ENCODE measurements around the gene TAOK2.
A peak's percentile ranks its signal among the peaks of the same experiment; 100 is the strongest.
"Not testable (repeated sequence)": the region's sequence is repeated elsewhere in the genome, so short reads cannot be mapped to it uniquely, and the experiment has no call there.

Gene TAOK2

GRCh38 chr16:30003670-30004423 lies 30.2 kb downstream of the TAOK2 start:
- no peak for DNase-seq (ENCODE audit: low read depth in 2 of 3, low spot score in 1 of 3)

GRCh38 chr16:30004424-30004776 lies 30.7 kb downstream of the TAOK2 start:
- DNase-seq (ENCODE audit: low read depth in 2 of 3, low spot score in 1 of 3), result no peak

- DNase-seq (ENCODE audit: low read depth in 2 of 3, low spot score in 1 of 3), result no peak
Measured at GRCh38 chr16:30004811-30005242, 31.2 kb downstream of the TAOK2 start.

GRCh38 chr16:30005341-30006094 lies 31.9 kb downstream of the TAOK2 start:
- DNase-seq (ENCODE audit: low read depth in 2 of 3, low spot score in 1 of 3), result no peak

- no peak for DNase-seq (ENCODE audit: low read depth in 2 of 3, low spot score in 1 of 3)
Measured at GRCh38 chr16:30006095-30006473, 32.4 kb downstream of the TAOK2 start.

- no peak for DNase-seq (ENCODE audit: low read depth in 2 of 3, low spot score in 1 of 3)
Measured at GRCh38 chr16:30006659-30007377, 33.1 kb downstream of the TAOK2 start.

- DNase-seq (ENCODE audit: low read depth in 2 of 3, low spot score in 1 of 3), result no peak
Measured at GRCh38 chr16:30007378-30007895, 33.8 kb downstream of the TAOK2 start.

- no peak for DNase-seq (ENCODE audit: low read depth in 2 of 3, low spot score in 1 of 3)
Measured at GRCh38 chr16:30009085-30009862, 35.6 kb downstream of the TAOK2 start.

- DNase-seq (ENCODE audit: low read depth in 2 of 3, low spot score in 1 of 3), result no peak
Measured at GRCh38 chr16:30009990-30010843, 36.5 kb downstream of the TAOK2 start.

GRCh38 chr16:30010844-30011713 lies 37.4 kb downstream of the TAOK2 start, which contains the start of gene DOC2A:
Gene DOC2A, minus strand, starts transcription at chr16:30011027. Its CDS starts 805 bp downstream, at chr16:30010222.
- peak in 1 of 3 donors; percentile 37 for DNase-seq (ENCODE audit: low read depth in 2 of 3, low spot score in 1 of 3)

GRCh38 chr16:30011714-30012504 lies 38.2 kb downstream of the TAOK2 start:
- no peak for DNase-seq (ENCODE audit: low read depth in 2 of 3, low spot score in 1 of 3)

- not testable (repeated sequence) for DNase-seq (ENCODE audit: low read depth in 2 of 3, low spot score in 1 of 3)
Measured at GRCh38 chr16:30012598-30012997, 38.9 kb downstream of the TAOK2 start.

- not testable (repeated sequence) for DNase-seq (ENCODE audit: low read depth in 2 of 3, low spot score in 1 of 3)
Measured at GRCh38 chr16:30015450-30015849, 41.8 kb downstream of the TAOK2 start.

GRCh38 chr16:30016555-30017276 lies 43.0 kb downstream of the TAOK2 start:
- DNase-seq (ENCODE audit: low read depth in 2 of 3, low spot score in 1 of 3), result no peak

GRCh38 chr16:30017277-30017656 lies 43.6 kb downstream of the TAOK2 start:
- DNase-seq (ENCODE audit: low read depth in 2 of 3, low spot score in 1 of 3), result no peak

- DNase-seq (ENCODE audit: low read depth in 2 of 3, low spot score in 1 of 3), result not testable (repeated sequence)
Measured at GRCh38 chr16:30017937-30018336, 44.3 kb downstream of the TAOK2 start.

GRCh38 chr16:30018731-30019158 lies 45.1 kb downstream of the TAOK2 start:
- DNase-seq (ENCODE audit: low read depth in 2 of 3, low spot score in 1 of 3), result no peak

Data from stimulated activated CD4-positive, alpha-beta T cell treated with anti-CD3 and anti-CD28 coated beads, Interleukin-12 subunit alpha, Interleukin-12 subunit beta, amount 100 ng/mL, for 48 hours (primary cell).